HG03135 (cell line): ENCODE results near the gene NADK.

ENCODE experiments used
- ATAC-seq: cut with Tn5 transposase; IDR thresholded peaks from one replicate; pipeline ENCODE4 v1.9.1; 2021; ENCODE audit warnings: mild to moderate bottlenecking, moderate library complexity; ENCODE audit not compliant: unreplicated experiment

The NADK gene

DNA sequence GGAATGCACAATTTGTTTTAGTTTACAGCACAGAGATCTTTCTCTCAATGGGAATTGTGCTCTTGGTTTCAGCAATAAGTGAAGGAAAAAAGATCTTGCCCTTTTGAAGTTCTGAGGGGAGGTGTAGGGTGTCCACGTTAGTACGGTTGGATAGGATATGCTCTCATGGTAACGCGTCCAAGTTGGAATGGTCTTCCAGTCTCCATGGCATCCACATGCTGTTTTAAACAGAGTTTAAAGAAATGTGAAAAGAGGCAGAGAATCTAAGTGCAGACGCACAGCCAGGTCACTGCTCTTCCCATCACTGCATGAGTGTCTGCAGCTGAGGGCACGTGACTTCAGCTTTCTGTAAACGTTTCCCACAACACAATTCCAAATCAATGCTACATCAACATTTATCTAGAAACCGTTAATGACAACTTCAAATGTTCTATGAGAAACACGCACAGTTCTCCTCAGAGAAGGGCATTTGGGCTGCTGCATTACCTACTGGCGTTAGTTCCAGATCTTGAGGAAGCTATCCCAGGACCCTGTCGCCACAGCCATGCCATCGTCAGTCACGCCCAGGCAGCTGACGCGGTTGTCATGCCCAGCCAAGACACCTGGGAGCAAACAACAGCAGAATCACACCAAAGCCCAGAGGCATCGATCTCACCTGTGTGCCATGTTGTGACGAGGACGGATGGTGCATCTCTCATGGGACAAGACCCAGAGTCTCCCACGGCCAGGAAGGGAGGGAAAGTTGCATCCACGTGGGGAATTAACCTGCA is 8.8 kb upstream of the NADK start:
- ATAC-seq, result no peak

DNA sequence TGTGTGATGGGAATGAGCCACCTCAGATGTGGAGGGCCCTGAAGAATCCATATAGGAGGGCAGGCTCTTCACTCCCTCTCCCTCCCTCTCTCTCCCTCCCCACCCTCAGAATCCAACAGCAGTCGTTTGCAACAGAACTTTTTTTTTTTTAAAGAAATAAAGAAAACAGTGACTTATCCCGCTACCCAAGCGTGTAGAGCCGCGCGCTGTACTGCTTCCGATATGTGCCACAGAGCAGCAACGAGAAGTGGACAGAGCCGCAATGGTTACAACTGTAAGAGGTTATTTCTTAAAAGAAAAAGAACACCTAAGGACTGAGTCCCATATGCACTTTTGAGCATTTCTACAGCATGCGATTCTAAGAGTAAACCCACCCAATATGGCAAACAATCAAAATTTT is 7.4 kb upstream of the NADK start:
- no peak for ATAC-seq

DNA sequence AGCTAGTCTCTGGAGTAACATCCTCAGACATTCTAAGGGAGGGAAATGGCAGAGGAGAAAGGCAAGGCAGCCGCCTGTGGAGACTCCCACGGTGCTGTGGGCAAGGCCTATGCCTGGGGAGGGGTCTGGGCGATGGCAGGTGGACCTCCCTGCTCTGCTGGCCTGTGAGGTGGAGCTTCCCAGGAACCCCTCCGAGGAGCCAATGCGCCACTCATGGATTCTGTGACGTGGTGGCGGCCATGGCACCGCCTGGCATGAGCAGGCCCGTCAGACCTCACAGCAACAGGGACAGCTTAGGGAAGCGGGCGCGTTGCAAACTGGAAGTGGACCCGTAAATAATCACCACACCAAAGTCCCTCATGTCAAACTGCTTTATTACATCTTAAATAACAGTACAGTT is 6.7 kb upstream of the NADK start:
- ATAC-seq, result no peak

DNA sequence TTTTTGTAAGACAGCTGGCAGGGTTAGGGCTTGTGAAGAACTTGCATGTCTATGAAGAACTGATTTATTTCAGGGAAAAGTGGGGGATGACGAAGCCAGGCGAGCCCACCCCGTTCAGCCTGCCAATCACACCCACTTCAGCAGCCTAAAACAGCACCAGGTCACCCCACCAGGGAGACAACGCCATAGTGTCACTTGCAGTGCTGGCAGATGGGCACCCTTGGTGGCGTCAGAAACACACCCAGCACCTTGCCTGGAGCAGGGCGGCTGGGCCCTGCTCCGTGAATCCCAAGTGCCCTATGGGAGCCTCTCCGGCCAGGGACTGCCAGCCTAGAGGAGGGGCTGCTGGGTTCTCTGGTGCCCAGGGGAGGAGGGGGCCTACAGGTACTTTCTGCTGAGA is 5.0 kb upstream of the NADK start:
- ATAC-seq, result no peak

DNA sequence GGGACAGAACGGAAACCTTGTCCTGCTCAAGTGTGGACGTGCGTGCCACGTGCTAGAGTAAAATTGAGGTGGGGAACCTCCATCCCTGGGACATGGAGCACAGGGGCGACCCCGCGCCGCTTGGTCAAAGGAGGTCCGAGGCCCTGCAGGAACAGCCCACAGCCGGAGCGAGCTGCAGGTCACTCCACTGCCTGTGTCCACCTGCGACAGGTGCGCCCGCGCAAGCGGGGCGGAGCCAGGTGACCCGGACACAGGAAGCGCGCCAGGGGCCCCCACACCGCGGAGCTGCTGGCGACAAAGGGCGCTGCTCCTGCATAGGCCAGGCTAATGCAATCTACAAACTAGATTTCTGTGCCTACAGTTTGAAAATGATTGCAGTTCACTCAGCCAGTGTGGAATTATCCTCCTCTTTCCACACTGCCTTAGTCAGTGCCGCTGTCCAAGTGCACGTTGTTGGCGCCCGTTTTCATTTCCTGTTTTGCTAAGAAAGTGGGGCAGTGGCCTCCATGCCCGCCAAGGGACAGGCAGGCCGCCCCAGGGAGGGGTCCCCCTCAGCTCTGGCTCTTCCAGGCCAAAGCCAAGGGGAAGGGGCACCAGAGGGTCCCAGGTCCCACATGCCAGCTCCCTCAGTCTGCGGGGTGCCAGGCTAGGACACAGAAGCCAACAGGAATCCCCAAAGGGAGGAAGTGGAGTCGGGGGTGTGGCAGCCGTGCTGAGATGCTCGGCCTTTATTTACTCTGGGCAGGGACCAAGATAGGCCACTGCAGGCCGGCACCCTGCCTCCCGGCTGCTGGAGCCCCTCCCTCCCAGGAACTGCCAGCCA is 4.3 kb upstream of the NADK start:
- no peak for ATAC-seq

DNA sequence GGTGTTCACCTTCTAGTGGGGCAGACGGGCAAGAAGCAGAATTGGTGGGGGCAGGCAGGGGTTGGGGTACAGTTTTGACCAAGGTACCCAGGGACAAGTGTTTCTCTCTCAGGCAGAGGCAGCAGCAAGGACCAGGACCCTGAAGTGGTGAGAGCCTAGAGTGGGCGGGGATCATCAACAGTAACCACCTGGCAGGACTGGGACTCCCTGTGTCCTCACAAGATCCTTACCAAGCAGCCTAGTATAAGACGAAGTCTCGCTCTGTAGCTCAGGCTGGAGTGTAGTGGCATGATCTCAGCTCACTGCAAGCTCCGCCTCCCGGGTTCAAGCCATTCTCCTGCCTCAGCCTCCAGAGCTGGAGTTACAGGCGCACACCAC is 3.2 kb upstream of the NADK start:
- ATAC-seq, result no peak

DNA sequence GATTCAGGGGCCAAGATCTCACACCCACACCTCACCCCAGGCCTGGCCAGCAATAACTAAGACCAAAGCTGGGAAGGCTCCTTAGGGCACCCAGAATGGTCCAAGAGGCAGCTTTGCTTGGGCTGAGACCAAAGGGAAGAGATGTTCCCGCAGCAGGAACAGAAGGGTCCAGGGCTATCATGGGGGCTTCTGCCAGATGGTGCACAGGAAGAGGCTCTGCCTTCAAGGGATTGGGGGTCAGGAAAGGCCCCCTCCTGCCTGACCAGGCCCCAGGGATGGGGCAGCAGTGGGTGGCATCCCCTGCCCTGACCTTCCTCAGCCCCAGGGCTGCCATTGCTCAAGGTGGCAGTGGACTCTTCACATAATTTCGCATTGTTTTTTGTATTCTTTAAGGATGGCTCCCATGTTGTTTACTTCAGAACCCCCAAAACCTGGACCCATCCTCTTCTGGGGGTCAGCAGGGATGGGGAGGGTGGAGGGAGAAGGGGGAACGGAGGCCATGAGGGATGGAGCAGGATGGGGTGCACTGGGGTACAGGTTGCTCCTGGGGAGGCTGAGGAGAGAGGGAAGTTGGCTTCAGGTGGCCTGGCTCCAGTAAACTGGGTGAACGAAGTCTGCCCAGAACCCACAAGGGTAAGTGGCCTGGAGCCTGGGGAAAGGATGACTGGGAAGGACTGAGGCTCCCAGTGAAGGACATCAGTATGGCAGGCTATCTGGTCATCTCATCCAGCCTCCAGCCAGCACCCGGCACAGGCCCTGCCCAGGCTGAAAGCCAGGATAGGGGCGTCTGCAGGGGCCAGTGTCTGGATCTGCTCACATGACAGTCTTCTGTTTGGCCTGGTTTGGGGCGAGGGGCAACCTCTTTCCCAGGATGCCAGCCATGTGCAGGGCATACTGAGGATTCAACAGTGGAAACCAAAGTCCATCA is 2.6 kb upstream of the NADK start:
- ATAC-seq, result no peak

DNA sequence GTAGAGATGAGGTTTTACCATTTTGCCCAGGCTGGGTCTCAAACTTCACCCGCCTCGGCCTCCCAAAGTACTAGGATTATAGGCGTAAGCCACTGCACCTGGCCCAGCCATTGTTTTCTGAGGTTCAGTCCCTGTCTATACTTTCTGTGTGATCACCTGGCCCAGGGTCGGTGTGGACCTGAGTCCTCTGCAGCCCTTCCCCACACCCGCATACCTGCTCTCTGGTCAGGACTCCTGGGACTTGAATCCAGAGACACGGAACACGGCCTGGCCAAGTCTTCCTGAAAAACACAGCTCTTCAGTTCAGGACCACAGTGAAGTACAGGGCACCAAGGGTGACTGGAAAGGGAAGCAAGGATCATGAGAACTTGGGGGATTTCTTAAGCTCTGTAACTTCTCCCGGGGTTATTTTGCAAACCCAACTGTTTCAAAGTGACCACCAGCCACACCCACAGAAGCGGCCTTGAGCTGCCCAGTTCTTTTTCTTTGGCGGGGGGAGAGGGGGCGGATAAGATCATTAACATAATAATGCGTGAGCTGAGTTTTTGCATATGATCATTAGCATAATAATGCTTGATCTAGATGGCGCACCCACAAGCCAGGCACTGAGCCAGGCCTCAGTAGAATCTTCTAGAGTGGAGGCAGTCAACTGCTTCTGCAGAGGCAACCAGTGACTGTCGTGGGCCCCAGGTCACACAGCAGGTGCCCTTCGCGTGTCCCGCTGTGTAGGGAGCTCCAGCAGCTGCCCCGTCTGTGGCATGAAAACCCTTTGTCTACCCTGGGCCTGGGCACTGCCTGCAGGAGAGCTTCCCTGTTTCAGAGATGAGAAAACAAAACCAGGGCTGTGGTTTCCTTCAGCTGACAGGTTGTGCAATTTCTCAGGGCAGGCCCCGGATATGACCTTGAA is 1.7 kb upstream of the NADK start:
- peak; percentile 32 for ATAC-seq

DNA sequence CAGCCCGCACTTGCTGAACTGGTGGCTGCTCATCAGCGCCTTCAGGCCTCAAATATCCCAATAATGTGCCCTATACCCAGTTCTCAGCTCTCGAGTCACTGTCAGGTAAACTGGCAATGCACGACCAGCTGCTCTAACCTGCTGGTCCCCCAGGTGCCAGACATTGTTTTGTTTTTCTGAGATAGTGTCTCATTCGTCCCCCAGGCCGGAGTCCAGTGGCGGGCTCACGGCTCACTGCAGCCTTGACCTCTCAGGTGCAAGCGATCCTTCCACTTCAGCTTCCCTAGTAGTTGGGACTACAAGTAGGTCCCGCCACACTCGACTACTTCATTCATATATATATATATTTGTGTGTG is 1.0 kb upstream of the NADK start:
- no peak for ATAC-seq

DNA sequence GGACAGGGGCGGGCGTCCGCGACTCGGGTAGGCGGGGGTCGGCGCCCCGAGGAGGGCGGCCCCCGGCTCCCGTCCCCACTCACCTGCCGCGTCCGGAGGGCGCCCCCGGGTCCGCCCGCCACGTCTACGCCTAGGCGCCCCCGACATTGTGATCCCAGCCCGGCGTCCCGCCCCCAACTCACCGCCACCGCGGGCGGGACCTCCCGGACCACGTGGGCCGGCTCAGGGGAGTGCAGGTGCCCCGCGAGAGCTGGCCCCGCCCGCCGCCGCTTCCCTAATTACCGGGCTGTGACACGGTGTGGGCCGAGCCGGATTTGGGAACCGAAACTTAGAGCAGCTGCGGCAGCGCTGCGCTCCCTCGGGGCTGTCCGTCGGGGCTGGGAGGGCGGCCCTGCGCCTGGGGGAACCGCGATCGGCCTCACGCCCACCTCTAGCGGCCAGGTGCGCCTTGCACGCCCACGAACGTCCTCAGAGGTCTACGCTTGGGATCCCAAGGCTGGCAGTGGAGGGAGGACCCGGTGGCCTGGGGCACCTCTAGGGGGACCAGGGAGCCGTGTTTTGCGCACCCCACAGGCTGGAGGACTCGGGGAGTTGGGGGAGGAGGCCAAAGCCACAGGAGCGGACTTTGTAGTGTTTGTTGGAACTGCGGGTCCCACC is 521 bp upstream of the NADK start:
- peak; percentile 66 for ATAC-seq

DNA sequence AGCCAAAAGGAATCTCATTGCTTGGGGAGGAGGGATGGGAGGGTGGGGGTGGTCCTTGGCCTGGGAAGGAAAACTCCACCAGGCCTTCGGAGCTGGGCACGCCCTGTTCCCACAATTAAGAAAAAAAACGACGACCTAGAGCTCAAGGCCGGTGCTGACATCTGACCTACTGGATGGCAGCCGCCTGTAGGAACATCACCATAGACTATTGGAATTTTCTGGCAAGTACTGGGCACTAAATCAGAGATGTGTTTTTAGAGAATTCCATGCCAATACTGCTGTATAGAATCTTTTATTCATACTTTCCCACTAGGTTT is 729 bp downstream of the NADK start:
- ATAC-seq, result no peak

DNA sequence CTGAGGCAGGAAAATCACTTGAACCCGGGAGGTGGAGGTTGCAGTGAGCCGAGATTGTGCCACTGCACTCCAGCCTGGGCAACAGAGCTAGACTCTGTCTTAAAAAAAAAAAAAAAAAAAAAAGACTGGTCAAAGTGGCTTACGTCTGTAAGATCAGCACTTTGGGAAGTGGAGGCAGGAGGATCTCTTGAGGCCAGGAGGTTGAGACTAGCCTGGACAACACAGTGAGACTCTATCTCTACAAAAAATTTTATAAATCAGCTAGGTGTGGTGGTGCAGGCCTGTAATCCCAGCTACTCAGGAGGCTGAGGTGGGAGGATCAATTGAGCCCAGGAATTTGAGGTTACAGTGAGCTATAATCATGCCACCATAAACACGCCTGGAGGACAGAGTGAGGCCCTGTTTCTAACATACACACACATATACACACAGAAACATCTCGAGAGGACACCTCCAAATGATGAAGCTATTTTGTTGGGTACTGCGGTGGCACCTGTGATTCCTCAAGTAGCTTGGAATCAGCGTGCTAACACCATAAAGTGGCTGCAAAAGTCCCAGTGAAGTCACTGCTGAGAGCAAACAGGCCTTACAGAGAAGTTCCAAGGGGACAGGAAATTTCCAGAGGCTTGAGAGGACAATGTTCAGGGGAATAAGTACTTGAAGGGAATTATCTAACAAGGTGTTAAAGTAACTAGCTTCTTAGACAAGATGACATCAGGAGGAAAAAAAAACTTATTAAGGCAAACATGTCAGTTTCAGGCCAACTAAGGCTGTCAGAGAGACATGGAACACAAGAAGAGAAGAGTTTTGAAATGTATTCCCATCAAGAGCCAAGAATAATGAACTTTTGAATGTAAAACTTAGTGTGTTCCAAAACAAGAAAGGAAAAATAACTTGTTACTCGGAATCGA is 1.3 kb downstream of the NADK start:
- ATAC-seq, result no peak

DNA sequence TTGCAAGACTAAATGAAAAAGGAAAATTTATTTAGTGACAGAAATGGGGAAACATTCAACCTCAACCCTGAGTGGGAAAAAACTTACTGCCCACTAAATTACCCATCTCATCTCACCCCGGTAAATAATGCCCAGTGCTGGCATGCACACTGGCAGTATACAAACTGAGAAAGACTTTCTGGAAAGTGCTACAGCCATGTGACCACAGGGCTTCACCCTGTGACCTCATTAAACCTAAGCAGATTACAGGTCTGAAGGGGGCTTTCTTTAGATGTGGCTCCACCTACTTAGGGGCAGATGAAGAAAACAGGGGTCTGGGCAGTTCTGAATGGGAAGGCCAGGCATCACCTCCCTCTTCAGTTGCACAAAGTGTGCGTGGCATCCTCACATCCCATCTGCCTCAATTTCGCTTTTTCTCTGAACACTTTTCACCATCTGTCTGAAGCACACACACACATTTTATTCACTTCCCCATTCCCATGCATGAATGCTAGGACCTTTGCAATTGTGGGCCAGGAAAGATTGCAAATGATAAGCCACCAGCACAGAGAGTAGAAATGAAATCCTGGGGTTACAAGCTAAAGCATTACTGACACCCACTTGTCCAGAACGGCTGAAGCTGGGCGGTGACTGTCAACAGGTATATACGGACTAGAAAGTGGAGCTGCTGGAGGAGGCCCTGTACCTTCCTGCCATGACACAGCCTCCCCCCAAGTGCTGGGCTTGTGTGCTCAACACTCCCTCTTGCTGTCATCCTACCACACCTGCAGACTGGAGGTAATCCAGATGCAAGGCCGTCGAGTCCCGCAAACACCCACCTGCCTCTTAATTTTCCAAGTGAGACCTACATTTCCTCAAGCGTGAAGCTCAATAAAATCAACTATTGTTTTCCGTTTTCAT is 2.7 kb downstream of the NADK start:
- ATAC-seq, result no peak

DNA sequence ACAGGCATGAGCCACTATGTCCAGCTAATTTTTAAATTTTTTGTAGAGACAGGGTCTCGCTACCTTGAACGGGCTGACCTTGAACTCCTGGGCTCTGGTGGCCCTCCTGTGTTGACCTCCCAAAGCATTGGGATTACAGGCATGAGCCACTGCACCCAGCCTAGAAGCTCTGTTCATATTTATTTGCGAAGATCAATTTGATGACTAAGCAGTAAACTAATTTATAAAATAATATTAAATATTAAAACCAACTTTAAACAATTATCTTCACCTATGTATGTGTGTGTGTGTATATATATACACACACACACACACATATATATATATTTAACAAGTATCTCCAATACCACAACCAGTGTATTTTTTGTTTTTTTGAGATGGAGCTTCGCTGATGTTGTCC is 4.4 kb downstream of the NADK start:
- ATAC-seq, result no peak

DNA sequence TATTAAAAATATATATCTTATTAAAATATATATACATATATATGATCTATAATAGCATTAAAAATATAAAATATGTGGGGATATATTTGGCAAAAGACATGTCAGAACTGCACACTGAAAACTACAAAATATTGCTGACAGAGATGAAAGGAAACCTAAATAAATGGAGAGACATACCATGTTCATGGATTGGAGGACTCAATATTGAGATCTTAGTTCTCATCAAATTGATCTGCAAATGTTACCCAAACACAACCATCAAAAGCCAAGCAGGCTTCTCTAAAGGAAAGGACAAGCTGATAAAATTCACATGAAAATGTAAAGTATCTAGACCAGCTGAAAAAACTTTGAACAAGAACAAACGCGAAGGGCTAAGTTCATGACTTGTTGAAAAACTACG is 7.2 kb downstream of the NADK start:
- ATAC-seq, result no peak

DNA sequence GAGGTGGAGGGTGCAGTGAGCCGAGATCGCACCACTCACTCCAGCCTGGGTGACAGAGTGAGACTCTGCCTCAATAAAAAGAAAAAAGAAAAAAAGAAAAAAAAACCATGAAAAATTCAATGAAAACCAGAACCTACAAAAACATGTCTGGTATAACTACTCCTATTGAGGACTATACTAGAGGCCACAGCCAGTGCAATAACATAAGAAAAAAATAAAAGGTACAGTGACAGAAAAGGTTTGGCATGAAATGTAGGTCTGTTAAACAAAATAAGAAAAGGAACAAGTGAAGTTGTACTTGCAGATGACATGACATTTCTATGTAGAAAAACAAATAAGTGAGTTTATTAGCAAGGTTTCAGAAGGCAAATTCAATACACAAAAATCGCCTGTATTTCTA is 8.2 kb downstream of the NADK start:
- ATAC-seq, result no peak

DNA sequence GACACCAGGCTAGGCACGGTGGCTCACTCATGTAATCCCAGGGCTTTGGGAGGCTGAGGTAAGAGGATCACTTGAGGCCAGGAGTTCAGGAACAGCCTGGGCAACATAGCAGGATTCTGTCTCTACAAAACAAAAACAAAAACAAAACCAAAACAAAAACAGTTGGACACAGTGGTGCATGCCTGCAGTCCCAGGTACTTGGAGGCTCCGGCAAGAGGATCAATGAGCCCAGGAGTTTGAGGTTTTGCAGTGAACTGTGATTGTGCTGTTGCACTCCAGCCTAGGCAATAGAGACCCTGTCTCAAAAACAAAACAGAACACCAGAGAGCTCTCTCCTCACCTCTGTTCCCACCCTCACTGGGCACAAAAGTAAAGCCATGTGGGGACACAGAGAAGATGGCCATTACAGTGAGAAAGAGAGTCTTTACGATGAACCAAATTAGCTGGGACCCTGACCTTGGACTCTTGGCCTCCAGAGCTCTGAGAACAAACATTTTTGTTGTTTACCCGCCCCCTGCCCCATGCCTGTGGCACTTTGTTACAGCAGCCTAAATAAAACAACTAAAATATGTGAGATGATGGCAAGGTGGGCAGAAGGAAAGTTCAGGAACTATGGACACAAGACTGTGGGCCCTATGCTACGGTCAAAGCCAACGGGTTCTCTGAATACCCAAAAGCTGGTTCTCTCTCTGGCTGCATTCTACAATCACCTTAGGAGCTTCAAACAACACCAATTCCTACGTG is 9.8 kb downstream of the NADK start:
- no peak for ATAC-seq
